ENCODE results near the gene GNG4.

DNA sequence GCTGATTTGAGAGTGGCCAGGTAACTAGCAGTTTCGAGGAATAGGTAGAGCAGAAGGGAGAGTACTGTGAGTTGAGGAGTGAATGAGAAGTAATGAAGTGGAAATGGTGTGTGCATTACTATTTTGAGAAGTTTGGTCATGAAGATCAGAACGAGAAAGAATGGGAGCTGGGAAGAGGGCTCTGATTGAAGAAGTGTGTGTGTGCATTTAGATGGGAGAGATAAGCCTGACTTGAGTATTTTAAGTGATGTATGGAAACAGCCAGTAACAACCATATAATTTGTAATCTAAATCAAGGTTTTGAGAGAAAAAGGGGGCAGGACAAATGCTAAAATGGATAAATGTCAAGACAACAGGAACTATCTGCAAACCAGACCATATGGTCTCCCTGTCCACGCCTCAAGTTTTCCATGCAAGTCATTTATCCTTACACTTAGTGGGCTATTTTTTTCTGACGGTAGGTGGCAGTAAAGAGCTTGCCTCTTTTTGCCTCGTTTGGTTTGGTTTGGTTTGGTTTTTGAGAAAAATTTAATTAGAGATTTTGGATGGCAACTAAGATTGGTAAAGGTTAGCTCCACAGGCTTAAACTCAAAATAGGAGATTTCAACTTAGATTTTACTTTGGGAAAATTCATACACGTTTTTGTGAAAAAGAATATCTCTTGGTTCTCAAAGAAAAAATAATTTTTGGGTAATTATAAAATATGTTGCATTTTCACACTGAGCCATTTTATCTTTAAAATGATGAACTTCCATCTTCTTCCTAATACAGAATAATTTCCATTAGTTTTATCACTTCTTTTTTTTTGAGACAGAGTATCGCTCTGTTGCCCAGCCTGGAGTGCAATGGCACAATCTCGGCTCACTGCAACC lies 135.9 kb downstream of the GNG4 start:
- peak; percentile 97 for TF ChIP-seq CTCF (IDR thresholded peaks at IDR 0.05; ENCODE audit: low read length)
- no peak for TF ChIP-seq EZH2phosphoT487 (IDR thresholded peaks at IDR 0.05; ENCODE audit: low read length)
